VCaP (cell line): Measurements from ENCODE around the gene DNAJB13.

Experiments
- H3K27ac ChIP-seq: fragments of 450-650 bp; 2 replicates; pipeline ENCODE4 v1.5.1; 2017
- CTCF ChIP-seq: fragments of 450-650 bp; conservative IDR thresholded peaks from 2 replicates; pipeline ENCODE4 v1.5.1; 2017; ENCODE audit warnings: mild to moderate bottlenecking, moderate library complexity

DNAJB13 gene

GRCh38 chr11:74015919-74016684 is 65.3 kb downstream of the DNAJB13 start:
- no peak for TF ChIP-seq CTCF
- H3K27ac ChIP-seq, result no peak overlapping the region

- no peak for TF ChIP-seq CTCF
- no peak overlapping the region for H3K27ac ChIP-seq
These were observed 66.8 kb downstream of the DNAJB13 start for GRCh38 chr11:74017631-74018030.

- no peak overlapping the region for H3K27ac ChIP-seq
- no peak for TF ChIP-seq CTCF
These were observed 67.6 kb downstream of the DNAJB13 start for GRCh38 chr11:74018331-74019005.

GRCh38 chr11:74019104-74019738 is 68.4 kb downstream of the DNAJB13 start:
- TF ChIP-seq CTCF, result no peak
- no peak overlapping the region for H3K27ac ChIP-seq

GRCh38 chr11:74019860-74020259 is 69.0 kb downstream of the DNAJB13 start:
- TF ChIP-seq CTCF, result no peak
- no peak overlapping the region for H3K27ac ChIP-seq
